Measurements from ENCODE around the gene GALNT15.

GRCh38 chr3:16273867-16274266, 99.4 kb downstream of the GALNT15 start:
- no peak for TF ChIP-seq CTCF (conservative IDR thresholded peaks at IDR 0.05; ENCODE audit: low read depth, low read length)
- no peak for TF ChIP-seq EZH2 (IDR thresholded peaks at IDR 0.05; ENCODE audit: borderline replicate concordance, low read depth, low read length, poor library complexity, severe bottlenecking)
